GM23338 (cell line): ENCODE measurements around the gene CCPG1. TPM values are rescaled to one million over a fixed set of nuclear protein-coding genes. Genes with fewer than 3 reads are reported as not detected.

Source experiments
- ATAC-seq: fragments of 200-7000 bp; cut with Tn5 transposase; 3 replicates; pipeline ENCODE4 v1.9.1; 2020
- DNase-seq: peaks from one replicate; pipeline ENCODE4 v3.0.0-alpha.2; 2015; ENCODE audit warnings: low spot score
- H2AFZ ChIP-seq: fragments of 200-600 bp; sonication (generic); 2 replicates; pipeline ENCODE4 v1.8.0; 2016; ENCODE audit warnings: antibody characterized with exemption, mild to moderate bottlenecking, moderate library complexity
- H3F3A ChIP-seq: fragments of 200-600 bp; sonication (generic); replicated peaks from 2 replicates; pipeline ENCODE4 v1.8.0; 2017; ENCODE audit warnings: antibody characterized with exemption, mixed run types, low read depth
- H3K27ac ChIP-seq: fragments of 200-600 bp; sonication (generic); 2 replicates; pipeline ENCODE4 v1.6.1; 2016; ENCODE audit warnings: low read depth
- H3K27me3 ChIP-seq: fragments of 200-600 bp; sonication (generic); 2 replicates; pipeline ENCODE4 v1.8.0; 2016; ENCODE audit warnings: mild to moderate bottlenecking, mixed run types, moderate library complexity; ENCODE audit not compliant: insufficient read depth
- H3K36me3 ChIP-seq: fragments of 200-600 bp; sonication (generic); 2 replicates; pipeline ENCODE4 v1.8.0; 2016; ENCODE audit warnings: mild to moderate bottlenecking; ENCODE audit not compliant: insufficient read depth
- H3K4me1 ChIP-seq: fragments of 200-600 bp; sonication (generic); 2 replicates; pipeline ENCODE4 v1.8.0; 2016; ENCODE audit warnings: mild to moderate bottlenecking, moderate library complexity; ENCODE audit not compliant: insufficient read depth
- H3K4me2 ChIP-seq: fragments of 200-600 bp; sonication (generic); 2 replicates; pipeline ENCODE4 v1.7.1; 2017; ENCODE audit warnings: mixed run types
- H3K4me3 ChIP-seq: fragments of 200-600 bp; sonication (generic); 2 replicates; pipeline ENCODE4 v1.6.1; 2016; ENCODE audit warnings: mixed run types
- H3K79me2 ChIP-seq: fragments of 200-600 bp; sonication (generic); replicated peaks from 2 replicates; pipeline ENCODE4 v1.8.0; 2017; ENCODE audit warnings: mild to moderate bottlenecking; ENCODE audit not compliant: insufficient read depth
- H3K9me2 ChIP-seq: fragments of 200-600 bp; sonication (generic); 2 replicates; pipeline ENCODE4 v1.8.0; 2017; ENCODE audit not compliant: insufficient read depth
- H4K20me1 ChIP-seq: fragments of 200-600 bp; sonication (generic); replicated peaks from 2 replicates; pipeline ENCODE4 v1.8.0; 2017; ENCODE audit warnings: mild to moderate bottlenecking; ENCODE audit not compliant: insufficient read depth
- H3K27ac Mint-ChIP-seq: 2 replicates; pipeline ENCODE4 v1.8.0; 2020; ENCODE audit warnings: inconsistent platforms, mild to moderate bottlenecking, moderate library complexity, mixed read lengths
- H3K27me3 Mint-ChIP-seq: 3 replicates; pipeline ENCODE4 v1.8.0; 2022; ENCODE audit warnings: low read depth, mild to moderate bottlenecking, moderate library complexity, mixed read lengths, inconsistent platforms; ENCODE audit not compliant: insufficient read depth, poor library complexity
- H3K36me3 Mint-ChIP-seq: 3 replicates; pipeline ENCODE4 v1.8.0; 2021; ENCODE audit warnings: low read depth, mild to moderate bottlenecking, inconsistent platforms, moderate library complexity, mixed read lengths
- H3K4me1 Mint-ChIP-seq: 3 replicates; pipeline ENCODE4 v1.8.0; 2020; ENCODE audit warnings: mild to moderate bottlenecking, inconsistent platforms, mixed read lengths
- H3K4me3 Mint-ChIP-seq: 3 replicates; pipeline ENCODE4 v1.8.0; 2021; ENCODE audit warnings: moderate library complexity, mild to moderate bottlenecking, inconsistent platforms, mixed read lengths
- H3K9me3 Mint-ChIP-seq: 3 replicates; pipeline ENCODE4 v1.8.0; 2020; ENCODE audit warnings: moderate library complexity, mild to moderate bottlenecking, inconsistent platforms, mixed read lengths
- CREB1 ChIP-seq: fragments of 250-450 bp; sonication (Bioruptor Pico); IDR thresholded peaks from 2 replicates; pipeline ENCODE4 v1.5.0; 2020; ENCODE audit warnings: low read depth, mild to moderate bottlenecking, moderate library complexity
- EZH2 ChIP-seq: fragments of 200-600 bp; sonication (generic); IDR thresholded peaks from one replicate; pipeline ENCODE4 v1.8.0; 2017; ENCODE audit warnings: antibody characterized with exemption, mild to moderate bottlenecking, low read depth; ENCODE audit not compliant: unreplicated experiment
- EZH2phosphoT487 ChIP-seq: fragments of 200-600 bp; sonication (generic); IDR thresholded peaks from one replicate; pipeline ENCODE4 v1.8.1; 2018; ENCODE audit warnings: antibody characterized with exemption; ENCODE audit not compliant: unreplicated experiment
- JUNB ChIP-seq: IDR thresholded peaks from one replicate; pipeline ENCODE4 v1.6.1; 2016; ENCODE audit warnings: antibody characterized with exemption; ENCODE audit not compliant: unreplicated experiment
- NANOG ChIP-seq: IDR thresholded peaks from 2 replicates; pipeline ENCODE4 v1.6.1; 2016; ENCODE audit warnings: antibody characterized with exemption, borderline replicate concordance
- POLR2AphosphoS5 ChIP-seq: IDR thresholded peaks from 2 replicates; pipeline ENCODE4 v1.6.1; 2016; ENCODE audit warnings: antibody characterized with exemption, low read depth
- REST ChIP-seq: IDR thresholded peaks from one replicate; pipeline ENCODE4 v1.6.1; 2018; ENCODE audit warnings: antibody characterized with exemption; ENCODE audit not compliant: unreplicated experiment
- STAT1 ChIP-seq: IDR thresholded peaks from one replicate; pipeline ENCODE4 v1.6.1; 2016; ENCODE audit warnings: antibody characterized with exemption; ENCODE audit not compliant: unreplicated experiment
- ZNF114 ChIP-seq: fragments of 250-450 bp; sonication (Bioruptor Pico); IDR thresholded peaks from 2 replicates; pipeline ENCODE4 v1.5.0; 2020; ENCODE audit warnings: mild to moderate bottlenecking, moderate library complexity
- ZNF331 ChIP-seq: fragments of 250-450 bp; sonication (Bioruptor Pico); IDR thresholded peaks from 2 replicates; pipeline ENCODE4 v1.5.0; 2020; ENCODE audit warnings: low read depth, mild to moderate bottlenecking, moderate library complexity
- ZNF462 ChIP-seq: fragments of 250-450 bp; sonication (Bioruptor Pico); IDR thresholded peaks from 2 replicates; pipeline ENCODE4 v1.5.0; 2020; ENCODE audit warnings: mild to moderate bottlenecking, moderate library complexity
- polyA plus RNA-seq: library from polyadenylated mRNA; unstranded; fragments of >200 nt; fragmentation: Nextera tagmentation; extraction: Ambion mirVana; gene quantifications from 2 replicates; pipeline ENCODE4 v1.2.1, GENCODE V29; 2016
- total RNA-seq: library from RNA; depleted of rRNA; stranded (reverse); fragments of >200 nt; shearing (Covaris generic); gene quantifications from 2 replicates; pipeline ENCODE4 v1.2.3, GENCODE V29; 2014
- TF ChIP-seq, protein P1 (sequence below): IDR thresholded peaks from 2 replicates; pipeline ENCODE4 v1.6.1; 2016; ENCODE audit warnings: antibody characterized with exemption
- TF ChIP-seq, protein P2 (sequence below), 2 experiments: fragments of 200-600 bp in 1 of 2; sonication (generic) in 1 of 2; conservative IDR thresholded peaks; 2 replicates each; pipeline versions ENCODE4 v1.5.1 to v1.6.1; 2016 to 2017; ENCODE audit warnings: antibody characterized with exemption in 2 of 2, low read depth in 2 of 2, mild to moderate bottlenecking in 2 of 2, moderate library complexity in 1 of 2

CCPG1 gene
- total and polyA plus RNA-seq, 2 experiments from 2014 or later: 7.7 to 11.1 TPM

GRCh38 chr15:55381595-55381994 lies 26.6 kb downstream of the CCPG1 start:
- Mint-ChIP-seq H3K36me3 (peaks cover 4% of the 10 kb centered on the region; the same call in 1 of the 3 replicates), H3K9me3 (no peaks in the 10 kb centered on the region), H3K27ac (no peak overlapping the region), H3K4me3 (no peak overlapping the region), H3K4me1 (no peaks in the 10 kb centered on the region), H3K27me3 (no peaks in the 10 kb centered on the region)
- Histone ChIP-seq H3K9me2 (0 out of 2 replicates have a peak, but pooled peaks cover 2% of the 10 kb centered on the region), H2AFZ (no peak overlapping the region), H3K36me3 (no peaks in the 10 kb centered on the region), H3K27ac (no peak overlapping the region), H3F3A (no peaks in the 10 kb centered on the region), H3K4me3 (no peak overlapping the region), H4K20me1 (no peaks in the 10 kb centered on the region; the same call in 1 of the 2 replicates), H3K4me1 (no peaks in the 10 kb centered on the region), H3K4me2 (no peak overlapping the region), H3K27me3 (no peaks in the 10 kb centered on the region), H3K79me2 (no peaks in the 10 kb centered on the region)
- ATAC-seq: no peak
- TF ChIP-seq REST: no peak
- TF ChIP-seq, protein P1, sequence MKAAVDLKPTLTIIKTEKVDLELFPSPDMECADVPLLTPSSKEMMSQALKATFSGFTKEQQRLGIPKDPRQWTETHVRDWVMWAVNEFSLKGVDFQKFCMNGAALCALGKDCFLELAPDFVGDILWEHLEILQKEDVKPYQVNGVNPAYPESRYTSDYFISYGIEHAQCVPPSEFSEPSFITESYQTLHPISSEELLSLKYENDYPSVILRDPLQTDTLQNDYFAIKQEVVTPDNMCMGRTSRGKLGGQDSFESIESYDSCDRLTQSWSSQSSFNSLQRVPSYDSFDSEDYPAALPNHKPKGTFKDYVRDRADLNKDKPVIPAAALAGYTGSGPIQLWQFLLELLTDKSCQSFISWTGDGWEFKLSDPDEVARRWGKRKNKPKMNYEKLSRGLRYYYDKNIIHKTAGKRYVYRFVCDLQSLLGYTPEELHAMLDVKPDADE: no peak
- no peak for TF ChIP-seq EZH2phosphoT487
- TF ChIP-seq ZNF331 (CRISPR knock-in tag): no peak
- TF ChIP-seq NANOG: no peak
- no peak for TF ChIP-seq ZNF462
- no peak for TF ChIP-seq EZH2
- TF ChIP-seq JUNB: no peak
- no peak for TF ChIP-seq ZNF114 (CRISPR knock-in tag)
- TF ChIP-seq CREB1 (CRISPR knock-in tag): no peak
- TF ChIP-seq POLR2AphosphoS5: no peak
- TF ChIP-seq STAT1: no peak
- TF ChIP-seq, protein P2, sequence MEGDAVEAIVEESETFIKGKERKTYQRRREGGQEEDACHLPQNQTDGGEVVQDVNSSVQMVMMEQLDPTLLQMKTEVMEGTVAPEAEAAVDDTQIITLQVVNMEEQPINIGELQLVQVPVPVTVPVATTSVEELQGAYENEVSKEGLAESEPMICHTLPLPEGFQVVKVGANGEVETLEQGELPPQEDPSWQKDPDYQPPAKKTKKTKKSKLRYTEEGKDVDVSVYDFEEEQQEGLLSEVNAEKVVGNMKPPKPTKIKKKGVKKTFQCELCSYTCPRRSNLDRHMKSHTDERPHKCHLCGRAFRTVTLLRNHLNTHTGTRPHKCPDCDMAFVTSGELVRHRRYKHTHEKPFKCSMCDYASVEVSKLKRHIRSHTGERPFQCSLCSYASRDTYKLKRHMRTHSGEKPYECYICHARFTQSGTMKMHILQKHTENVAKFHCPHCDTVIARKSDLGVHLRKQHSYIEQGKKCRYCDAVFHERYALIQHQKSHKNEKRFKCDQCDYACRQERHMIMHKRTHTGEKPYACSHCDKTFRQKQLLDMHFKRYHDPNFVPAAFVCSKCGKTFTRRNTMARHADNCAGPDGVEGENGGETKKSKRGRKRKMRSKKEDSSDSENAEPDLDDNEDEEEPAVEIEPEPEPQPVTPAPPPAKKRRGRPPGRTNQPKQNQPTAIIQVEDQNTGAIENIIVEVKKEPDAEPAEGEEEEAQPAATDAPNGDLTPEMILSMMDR (conservative IDR thresholded peaks at IDR 0.05; ENCODE audit: low read depth in 2 of 2): no peak
- DNase-seq: no peak
